ENCODE data around the gene CHSY1. TPM values are rescaled to one million over a fixed set of nuclear protein-coding genes. Genes with fewer than 3 reads are reported as not detected.
A peak's percentile ranks its signal among the peaks of the same experiment; 100 is the strongest.

CHSY1 gene
- total RNA-seq, 4 donors from 2014 or later, result 8.8 to 19.3 (median 11.4) TPM

DNA sequence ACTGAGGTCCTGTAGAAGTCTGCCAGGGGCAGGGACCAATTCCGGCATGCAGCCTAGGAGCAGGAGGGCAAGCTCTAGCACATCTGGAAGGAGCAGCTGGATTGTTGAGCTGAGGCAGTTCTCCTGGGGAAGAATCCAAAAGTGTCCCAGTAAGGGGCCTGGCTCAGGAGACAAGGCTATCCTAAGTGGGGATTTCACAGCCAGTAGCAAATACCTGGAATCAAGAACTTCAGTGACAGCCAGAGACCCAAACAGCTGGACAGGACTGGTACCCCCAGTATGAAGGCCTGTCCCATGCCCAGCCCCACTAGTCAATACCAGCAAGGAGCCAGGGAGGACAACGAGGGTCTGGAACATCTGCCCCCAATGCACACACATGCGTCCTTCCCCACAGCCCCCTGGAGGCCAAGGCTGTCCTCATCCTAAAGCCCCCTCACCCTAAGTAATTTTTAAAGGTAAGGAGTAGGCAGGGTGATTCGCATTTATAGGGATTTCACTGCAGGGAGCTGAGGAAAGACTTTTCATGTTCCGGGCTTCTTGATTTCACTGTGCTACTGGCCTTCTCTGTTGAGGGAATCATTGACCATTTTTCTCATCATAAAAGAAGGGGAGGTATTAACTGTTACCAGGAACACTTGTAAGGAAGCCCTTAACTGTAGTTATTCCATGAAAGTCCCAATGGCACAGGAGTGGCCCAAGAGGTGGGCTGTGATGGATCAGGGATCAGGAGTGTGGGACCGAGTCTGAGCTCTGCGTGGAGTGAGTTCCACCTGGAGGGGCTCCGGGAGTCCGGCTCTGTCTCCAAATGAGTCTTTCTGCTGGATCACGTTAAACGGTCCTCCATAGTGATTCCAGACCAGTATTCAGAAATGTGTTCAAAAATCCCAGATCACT, 2.6 kb upstream of the CHSY1 start:
- no peak overlapping the region for H3K27ac ChIP-seq
- 84 to 93% methylated on average over 11 of the region's 11 CpGs for WGBS, 2 donors
- no peaks in the 10 kb centered on the region for H3K36me3 ChIP-seq
- H3K27me3 ChIP-seq, result no peaks in the 10 kb centered on the region
- intact Hi-C loops (cut with DNase I), result loop anchor here (5.0 kb wide), 1 partner anchor 237 kb away; no protein-coding TSS in a partner anchor
- no peaks in the 10 kb centered on the region for H3K9me3 ChIP-seq
- H3K4me3 ChIP-seq, result no peak overlapping the region
- no peak for DNase-seq
- peaks cover 12 to 39% (median 17%) of the 10 kb centered on the region in 3 donors for H3K4me1 ChIP-seq
- TF ChIP-seq, protein P1, sequence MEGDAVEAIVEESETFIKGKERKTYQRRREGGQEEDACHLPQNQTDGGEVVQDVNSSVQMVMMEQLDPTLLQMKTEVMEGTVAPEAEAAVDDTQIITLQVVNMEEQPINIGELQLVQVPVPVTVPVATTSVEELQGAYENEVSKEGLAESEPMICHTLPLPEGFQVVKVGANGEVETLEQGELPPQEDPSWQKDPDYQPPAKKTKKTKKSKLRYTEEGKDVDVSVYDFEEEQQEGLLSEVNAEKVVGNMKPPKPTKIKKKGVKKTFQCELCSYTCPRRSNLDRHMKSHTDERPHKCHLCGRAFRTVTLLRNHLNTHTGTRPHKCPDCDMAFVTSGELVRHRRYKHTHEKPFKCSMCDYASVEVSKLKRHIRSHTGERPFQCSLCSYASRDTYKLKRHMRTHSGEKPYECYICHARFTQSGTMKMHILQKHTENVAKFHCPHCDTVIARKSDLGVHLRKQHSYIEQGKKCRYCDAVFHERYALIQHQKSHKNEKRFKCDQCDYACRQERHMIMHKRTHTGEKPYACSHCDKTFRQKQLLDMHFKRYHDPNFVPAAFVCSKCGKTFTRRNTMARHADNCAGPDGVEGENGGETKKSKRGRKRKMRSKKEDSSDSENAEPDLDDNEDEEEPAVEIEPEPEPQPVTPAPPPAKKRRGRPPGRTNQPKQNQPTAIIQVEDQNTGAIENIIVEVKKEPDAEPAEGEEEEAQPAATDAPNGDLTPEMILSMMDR (IDR thresholded peaks at IDR 0.05), result no peak
- no peak for TF ChIP-seq POLR2A (IDR thresholded peaks at IDR 0.05)

DNA sequence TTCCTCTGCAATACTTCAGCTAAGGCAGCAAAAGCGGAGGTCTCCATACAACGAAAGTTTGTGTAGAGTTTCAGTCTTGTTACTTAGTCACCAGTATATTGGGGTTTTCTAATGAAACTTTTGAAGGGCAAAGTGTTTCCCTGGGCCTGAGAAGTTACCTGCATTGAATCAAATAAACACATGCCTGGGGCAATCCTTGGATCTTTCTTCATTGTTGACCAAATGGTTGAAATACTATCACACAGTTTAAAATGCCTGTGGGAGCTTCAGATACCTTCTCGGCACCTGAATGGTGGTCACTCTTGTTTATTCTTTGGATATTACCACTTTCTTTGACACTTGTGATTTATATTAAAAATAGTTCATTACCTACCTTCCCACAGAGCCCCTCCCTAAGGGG, 988 bp upstream of the CHSY1 start:
- no peak for DNase-seq
- Histone ChIP-seq H3K27me3 (no peaks in the 10 kb centered on the region), H3K4me1 (peaks cover 22 to 47% (median 28%) of the 10 kb centered on the region in 3 donors), H3K36me3 (no peaks in the 10 kb centered on the region), H3K27ac (peak overlapping the region; percentile 85 to 99 (median 94)), H3K4me3 (peak overlapping the region; percentile 58 to 91 (median 73)), H3K9me3 (no peaks in the 10 kb centered on the region)
- TF ChIP-seq POLR2A (IDR thresholded peaks at IDR 0.05), result no peak
- TF ChIP-seq, protein P1 (IDR thresholded peaks at IDR 0.05), result no peak
- 40 to 49% methylated on average over 3 of the region's 3 CpGs for WGBS, 2 donors
- intact Hi-C loops (cut with DNase I), result no loop called here

DNA sequence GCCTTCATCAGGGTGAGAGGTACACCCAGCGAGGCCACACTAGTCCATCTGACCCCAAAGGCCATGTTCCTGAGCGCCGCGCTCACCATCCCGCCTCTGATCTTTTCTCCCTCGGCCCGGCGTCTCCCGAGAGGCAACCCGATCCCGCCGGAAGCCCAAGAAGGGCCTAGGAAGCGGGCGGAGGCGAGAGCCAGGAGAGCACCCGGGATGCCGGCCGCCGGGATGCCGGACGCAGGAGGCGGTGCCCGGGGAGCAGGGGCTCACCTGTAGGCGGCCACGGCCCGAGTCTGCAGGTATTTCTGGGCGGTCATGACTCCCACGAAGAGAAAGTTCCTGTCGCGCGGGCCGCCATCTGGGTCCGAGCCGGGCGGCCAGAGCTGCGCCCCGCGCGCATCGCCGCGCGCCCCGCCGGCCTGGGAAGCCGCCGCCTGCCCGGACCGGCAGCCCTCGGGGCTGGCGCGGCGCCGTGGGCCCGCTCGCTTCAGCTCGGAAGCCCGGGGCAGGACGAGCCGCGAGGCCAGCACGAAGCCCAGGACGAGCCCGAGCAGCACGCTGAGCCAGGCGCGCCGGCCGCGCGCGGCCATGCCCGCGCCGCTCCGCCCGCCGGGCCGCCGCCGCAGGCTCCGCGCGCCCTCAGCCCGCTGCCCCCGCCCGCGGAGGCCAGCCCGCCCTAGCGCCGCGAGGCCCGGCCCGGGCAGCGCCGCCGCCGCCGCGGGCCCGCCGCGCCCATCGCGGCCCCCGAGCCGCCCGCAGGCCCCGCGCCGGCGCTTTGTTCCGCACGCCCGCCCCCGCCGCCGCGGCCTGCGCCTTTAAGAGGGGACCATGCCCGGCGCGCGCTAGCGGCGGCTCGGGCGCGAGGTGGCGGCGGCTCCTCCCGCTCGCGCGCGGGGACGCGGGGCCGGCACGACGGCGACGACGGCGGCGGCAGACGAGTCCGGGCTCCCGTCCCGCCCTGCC, 697 bp downstream of the CHSY1 start:
- TF ChIP-seq, protein P1 (IDR thresholded peaks at IDR 0.05), result peak in 1 of 6 experiments; percentile 15
- TF ChIP-seq POLR2A (IDR thresholded peaks at IDR 0.05), result no peak
- H3K4me1 ChIP-seq, result peaks cover 32 to 62% (median 44%) of the 10 kb centered on the region in 3 donors
- intact Hi-C loops (cut with DNase I), result no loop called here
- 0 to 1% methylated on average over 3 to 16 of the region's 150 CpGs for WGBS, 2 donors
- peak overlapping the region; percentile 70 to 95 (median 80) for H3K4me3 ChIP-seq
- no peaks in the 10 kb centered on the region for H3K27me3 ChIP-seq
- H3K9me3 ChIP-seq, result no peaks in the 10 kb centered on the region
- peak overlapping the region; percentile 85 to 99 (median 94) for H3K27ac ChIP-seq
- no peaks in the 10 kb centered on the region for H3K36me3 ChIP-seq
- no peak for DNase-seq

DNA sequence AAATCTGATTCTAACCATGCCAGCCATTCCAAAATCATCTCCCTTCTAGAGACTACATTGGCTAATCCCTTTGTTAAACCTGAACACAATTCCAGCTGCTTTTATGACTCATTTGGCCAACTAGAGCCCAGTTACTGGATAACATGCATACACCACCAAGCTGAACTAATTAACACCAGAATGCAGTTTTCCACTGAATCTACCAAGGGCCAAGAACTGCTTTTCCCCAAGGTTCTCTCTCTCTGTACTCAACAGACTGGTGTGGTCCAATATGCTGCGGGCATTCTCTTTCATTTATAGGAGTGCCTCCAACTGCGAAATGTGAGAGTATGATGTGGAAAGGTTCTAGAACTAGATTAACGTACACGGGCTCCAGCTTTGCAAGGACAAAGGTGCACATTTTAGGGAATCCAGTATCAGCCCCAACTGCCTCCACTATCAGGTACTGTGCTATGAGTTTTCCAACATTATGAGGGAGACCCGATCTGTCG, 1.5 kb downstream of the CHSY1 start:
- DNase-seq, result no peak
- 3 to 12% methylated on average over 6 of the region's 6 CpGs for WGBS, 2 donors
- intact Hi-C loops (cut with DNase I), result no loop called here

More for the DNA sequence above, 1.5 kb downstream of the CHSY1 start:
- no peak for TF ChIP-seq POLR2A (IDR thresholded peaks at IDR 0.05)
- TF ChIP-seq, protein P1 (IDR thresholded peaks at IDR 0.05), result peak in 1 of 6 experiments; percentile 18
- H3K4me1 ChIP-seq, result peaks cover 32 to 66% (median 49%) of the 10 kb centered on the region in 3 donors
- peak overlapping the region; percentile 70 to 95 (median 80) for H3K4me3 ChIP-seq
- no peaks in the 10 kb centered on the region for H3K9me3 ChIP-seq
- H3K27me3 ChIP-seq, result no peaks in the 10 kb centered on the region
- H3K27ac ChIP-seq, result peak overlapping the region; percentile 80 to 99 (median 90)
- no peaks in the 10 kb centered on the region for H3K36me3 ChIP-seq
